Sigmoid colon (tissue), 4 donors: ENCODE data around the gene ADAMTS17.

Experiments
- CTCF ChIP-seq, 4 experiments: fragments of 450-650 bp in 3 of 4; fragments of 200-600 bp in 1 of 4; IDR thresholded peaks; one replicate each; pipeline ENCODE4 v1.5.1; 2016 to 2019; ENCODE audit warnings: antibody characterized with exemption in 4 of 4, mild to moderate bottlenecking in 3 of 4, moderate library complexity in 2 of 4
- EP300 ChIP-seq, 4 donors: sonication (generic); formaldehyde crosslinking; IDR thresholded peaks; one replicate each; pipeline ENCODE4 v1.6.1; 2017; ENCODE audit warnings: antibody characterized with exemption in 4 of 4
- POLR2A ChIP-seq, 2 donors: fragments of 450-650 bp; IDR thresholded peaks; one replicate each; pipeline ENCODE4 v1.6.1; 2016; ENCODE audit warnings: antibody characterized with exemption in 2 of 2, mild to moderate bottlenecking in 2 of 2, moderate library complexity in 2 of 2

GRCh38 chr15:99989095-99989494 lies 352.7 kb downstream of the ADAMTS17 start:
- no peak for TF ChIP-seq POLR2A (IDR thresholded peaks at IDR 0.05)
- TF ChIP-seq CTCF (IDR thresholded peaks at IDR 0.05), result no peak
- no peak for TF ChIP-seq EP300 (IDR thresholded peaks at IDR 0.05)
